Gastrocnemius medialis (tissue), 4 donors: Measurements from ENCODE around the gene LAYN. TPM values are rescaled to one million over a fixed set of nuclear protein-coding genes. Genes with fewer than 3 reads are reported as not detected.

Source experiments
- ATAC-seq, 2 donors: fragments of 150-250 bp; one replicate each; pipeline ENCODE4 v1.9.1; 2016
- DNase-seq, 2 donors: peaks; one replicate each; pipeline ENCODE4 v3.0.0-alpha.2; 2019
- H3K27ac ChIP-seq, 4 donors: fragments of 200-600 bp; sonication (generic); 1 replicate in 1 of 4; 2 replicates in 3 of 4; pipeline ENCODE4 v1.5.1; 2016 to 2018; ENCODE audit warnings: mild to moderate bottlenecking in 2 of 4, moderate library complexity in 1 of 4
- H3K27me3 ChIP-seq, 3 donors: fragments of 200-600 bp; sonication (generic) in 2 of 3; 1 replicate in 1 of 3; 2 replicates in 2 of 3; pipeline versions ENCODE4 v1.5.1 to v1.6.0; 2016 to 2019; ENCODE audit warnings: mild to moderate bottlenecking in 1 of 3, moderate library complexity in 1 of 3
- H3K36me3 ChIP-seq, 2 donors: fragments of 200-600 bp; sonication (generic) in 1 of 2; one replicate each; pipeline ENCODE4 v1.5.1; 2017 to 2018
- H3K4me1 ChIP-seq, 2 donors: fragments of 200-600 bp; sonication (generic) in 1 of 2; one replicate each; pipeline ENCODE4 v1.5.1; 2016 to 2017; ENCODE audit warnings: mild to moderate bottlenecking in 2 of 2
- H3K4me3 ChIP-seq, 4 donors: fragments of 200-600 bp; sonication (generic) in 3 of 4; 1 replicate in 1 of 4; 2 replicates in 3 of 4; pipeline ENCODE4 v1.5.1; 2016 to 2019; ENCODE audit warnings: mild to moderate bottlenecking in 2 of 4
- H3K9me3 ChIP-seq, 3 donors: fragments of 200-600 bp; sonication (generic) in 2 of 3; 1 replicate in 1 of 3; 2 replicates in 2 of 3; pipeline ENCODE4 v1.5.1; 2016 to 2019
- POLR2A ChIP-seq, 2 donors: fragments of 450-650 bp; IDR thresholded peaks; one replicate each; pipeline ENCODE4 v1.6.1; 2017; ENCODE audit warnings: antibody characterized with exemption in 2 of 2, mild to moderate bottlenecking in 2 of 2, moderate library complexity in 2 of 2
- in situ Hi-C, 4 donors: fragments of 200-750 bp; cut with MboI; loops; one replicate each; pipeline versions ENCODE4 v1.15.0 to v1.8.0; 2017; ENCODE audit warnings: low sequenced_read_pairs in 4 of 4
- intact Hi-C: fragments of 100-400 bp; cut with DNase I; formaldehyde crosslinking; loops from one replicate; pipeline ENCODE4 v1.15.1; 2023; ENCODE audit warnings: low total_unique reads
- total RNA-seq, 4 donors: library from RNA; depleted of rRNA; stranded (reverse); fragments of >200 nt; gene quantifications; one replicate each; pipeline versions ENCODE4 v1.1.0 to v1.2.3, GENCODE V29; 2016
- TF ChIP-seq, protein P1 (sequence below), 5 experiments: fragments of 450-650 bp in 3 of 5; fragments of 200-600 bp in 2 of 5; sonication (generic) in 2 of 5; IDR thresholded peaks in 4 of 5; conservative IDR thresholded peaks in 1 of 5; 1 replicate in 4 of 5; 2 replicates in 1 of 5; pipeline ENCODE4 v1.5.1; 2016 to 2019; ENCODE audit warnings: antibody characterized with exemption in 5 of 5, mild to moderate bottlenecking in 3 of 5, moderate library complexity in 3 of 5

Gene LAYN
- total RNA-seq, 4 donors from 2014 or later: 0.46 to 3.7 (median 0.72) TPM; not detected in 1

DNA sequence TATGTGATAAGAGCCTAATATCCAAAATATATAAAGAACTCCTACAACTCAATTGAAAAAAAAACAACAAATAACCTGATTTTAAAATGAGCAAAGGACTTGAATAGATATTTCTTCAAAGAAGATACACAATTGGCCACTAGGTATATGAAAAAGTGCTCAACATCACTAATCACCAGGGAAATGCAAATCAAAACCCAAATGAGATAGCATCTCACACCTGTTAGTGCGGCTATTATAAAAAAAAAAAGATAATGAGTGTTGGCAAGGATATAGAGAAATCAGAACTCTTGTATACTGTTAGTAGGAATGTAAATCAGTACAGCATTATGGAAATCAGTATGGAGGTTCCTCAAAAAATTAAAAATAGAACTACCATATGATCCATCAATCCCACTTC, 55.8 kb downstream of the LAYN start:
- no peak overlapping the region for H3K27ac ChIP-seq
- no peaks in the 10 kb centered on the region for H3K9me3 ChIP-seq
- H3K4me1 ChIP-seq: peaks cover under 1% of the 10 kb centered on the region in 2 donors
- TF ChIP-seq POLR2A (IDR thresholded peaks at IDR 0.05): no peak
- TF ChIP-seq, protein P1, sequence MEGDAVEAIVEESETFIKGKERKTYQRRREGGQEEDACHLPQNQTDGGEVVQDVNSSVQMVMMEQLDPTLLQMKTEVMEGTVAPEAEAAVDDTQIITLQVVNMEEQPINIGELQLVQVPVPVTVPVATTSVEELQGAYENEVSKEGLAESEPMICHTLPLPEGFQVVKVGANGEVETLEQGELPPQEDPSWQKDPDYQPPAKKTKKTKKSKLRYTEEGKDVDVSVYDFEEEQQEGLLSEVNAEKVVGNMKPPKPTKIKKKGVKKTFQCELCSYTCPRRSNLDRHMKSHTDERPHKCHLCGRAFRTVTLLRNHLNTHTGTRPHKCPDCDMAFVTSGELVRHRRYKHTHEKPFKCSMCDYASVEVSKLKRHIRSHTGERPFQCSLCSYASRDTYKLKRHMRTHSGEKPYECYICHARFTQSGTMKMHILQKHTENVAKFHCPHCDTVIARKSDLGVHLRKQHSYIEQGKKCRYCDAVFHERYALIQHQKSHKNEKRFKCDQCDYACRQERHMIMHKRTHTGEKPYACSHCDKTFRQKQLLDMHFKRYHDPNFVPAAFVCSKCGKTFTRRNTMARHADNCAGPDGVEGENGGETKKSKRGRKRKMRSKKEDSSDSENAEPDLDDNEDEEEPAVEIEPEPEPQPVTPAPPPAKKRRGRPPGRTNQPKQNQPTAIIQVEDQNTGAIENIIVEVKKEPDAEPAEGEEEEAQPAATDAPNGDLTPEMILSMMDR (IDR thresholded peaks at IDR 0.05 in 4 of 5, conservative IDR thresholded peaks at IDR 0.05 in 1 of 5): no peak
- no peaks in the 10 kb centered on the region for H3K27me3 ChIP-seq
- ATAC-seq (no peak), DNase-seq (no peak)
- no peak overlapping the region for H3K4me3 ChIP-seq
- in situ Hi-C loops: no loop called here
- H3K36me3 ChIP-seq: no peaks in the 10 kb centered on the region
- intact Hi-C loops: no loop called here

DNA sequence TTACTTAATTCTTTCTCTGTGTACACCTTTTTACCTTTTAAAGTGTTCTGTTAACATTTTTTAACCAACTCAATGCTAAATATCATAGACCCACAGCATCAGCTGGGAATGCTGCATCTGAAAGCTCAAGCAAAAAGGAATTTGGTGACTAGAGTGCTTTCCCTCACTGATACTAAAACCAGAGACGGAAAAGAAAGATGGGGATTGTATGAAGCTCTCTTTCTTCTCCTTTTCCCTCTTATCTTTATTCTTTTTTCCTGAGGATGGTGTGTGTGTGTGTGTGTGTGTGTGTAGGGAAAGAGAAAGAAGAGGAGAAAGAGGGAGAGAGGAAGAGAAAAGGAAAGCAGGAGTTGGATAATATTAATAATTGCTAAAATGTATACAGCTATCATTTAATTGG, 57.6 kb downstream of the LAYN start:
- ATAC-seq: no peak
- no peaks in the 10 kb centered on the region for H3K9me3 ChIP-seq
- H3K27me3 ChIP-seq: no peaks in the 10 kb centered on the region
- TF ChIP-seq, protein P1 (IDR thresholded peaks at IDR 0.05 in 4 of 5, conservative IDR thresholded peaks at IDR 0.05 in 1 of 5): no peak
- TF ChIP-seq POLR2A (IDR thresholded peaks at IDR 0.05): no peak
- in situ Hi-C loops: no loop called here
- intact Hi-C loops: no loop called here
- no peaks in the 10 kb centered on the region for H3K36me3 ChIP-seq
- peaks cover 5 to 6% of the 10 kb centered on the region in 2 donors for H3K4me1 ChIP-seq
- no peak for DNase-seq
- peak overlapping the region in 1 of 4 donors; percentile 38 for H3K4me3 ChIP-seq
- no peak overlapping the region for H3K27ac ChIP-seq

DNA sequence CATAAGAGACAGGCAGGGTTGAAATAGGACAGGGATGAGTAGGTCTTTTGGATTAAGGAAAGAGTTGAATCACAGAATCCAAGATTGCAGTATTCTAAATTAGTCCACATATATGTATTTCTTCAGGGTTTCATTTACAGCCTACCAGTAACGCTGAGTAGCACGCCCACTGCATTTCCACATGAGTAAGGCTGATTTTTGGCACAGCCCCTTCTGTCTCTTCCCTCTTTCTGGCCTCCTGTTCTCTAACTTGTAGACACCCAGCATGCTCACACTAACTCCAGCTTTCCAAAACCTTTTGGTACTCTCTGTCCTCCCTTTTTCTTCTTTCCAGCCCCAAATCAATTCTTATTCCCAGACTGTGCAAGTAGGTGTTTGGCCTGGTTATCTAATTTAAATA, 58.0 kb downstream of the LAYN start:
- H3K4me3 ChIP-seq: no peak overlapping the region
- ATAC-seq (no peak), DNase-seq (no peak)
- intact Hi-C loops (no loop called here), in situ Hi-C loops (no loop called here)
- peaks cover 6 to 9% of the 10 kb centered on the region in 2 donors for H3K4me1 ChIP-seq
- no peaks in the 10 kb centered on the region for H3K27me3 ChIP-seq
- H3K9me3 ChIP-seq: no peaks in the 10 kb centered on the region
- no peaks in the 10 kb centered on the region for H3K36me3 ChIP-seq
- H3K27ac ChIP-seq: no peak overlapping the region
- TF ChIP-seq, protein P1 (IDR thresholded peaks at IDR 0.05 in 4 of 5, conservative IDR thresholded peaks at IDR 0.05 in 1 of 5): no peak
- TF ChIP-seq POLR2A (IDR thresholded peaks at IDR 0.05): no peak

DNA sequence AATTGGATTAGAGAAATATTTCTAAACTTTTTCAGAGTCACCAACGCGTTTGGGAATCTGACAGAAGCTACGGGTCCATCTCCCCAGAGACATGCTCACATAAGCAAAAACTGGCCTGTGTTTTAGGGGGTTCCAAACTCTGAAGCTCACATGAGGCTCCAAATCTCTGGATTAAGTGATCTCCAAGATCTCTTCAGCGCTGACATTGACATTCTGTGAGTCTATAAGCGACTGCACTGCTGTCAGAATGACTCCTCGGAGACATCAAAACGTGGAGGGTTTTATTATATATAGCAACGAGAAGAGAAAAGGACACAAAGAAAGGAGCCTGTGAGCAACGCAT, 61.1 kb downstream of the LAYN start:
- no peaks in the 10 kb centered on the region for H3K27me3 ChIP-seq
- TF ChIP-seq, protein P1 (IDR thresholded peaks at IDR 0.05 in 4 of 5, conservative IDR thresholded peaks at IDR 0.05 in 1 of 5): no peak
- no peak for TF ChIP-seq POLR2A (IDR thresholded peaks at IDR 0.05)
- peaks cover 34 to 35% of the 10 kb centered on the region in 2 donors for H3K4me1 ChIP-seq
- peak; percentile 6 to 13 for ATAC-seq
- in situ Hi-C loops (loop anchor here (5.0 kb wide), 3 partner anchors 176 to 241 kb away; no protein-coding TSS in a partner anchor), intact Hi-C loops (loop anchor here (5.0 kb wide), 3 partner anchors 76 to 116 kb away; no protein-coding TSS in a partner anchor)
- H3K4me3 ChIP-seq: peak overlapping the region; percentile 72 to 94 (median 88)
- DNase-seq: no peak
- no peaks in the 10 kb centered on the region for H3K9me3 ChIP-seq
- peak overlapping the region; percentile 90 to 98 (median 97) for H3K27ac ChIP-seq
- no peaks in the 10 kb centered on the region for H3K36me3 ChIP-seq
